Measurements from ENCODE around the gene FLT1. TPM values are rescaled to one million over a fixed set of nuclear protein-coding genes. Genes with fewer than 3 reads are reported as not detected.

FLT1 gene
- polyA plus RNA-seq, 4 donors, result 44.6 to 61.8 (median 53.6) TPM

DNA sequence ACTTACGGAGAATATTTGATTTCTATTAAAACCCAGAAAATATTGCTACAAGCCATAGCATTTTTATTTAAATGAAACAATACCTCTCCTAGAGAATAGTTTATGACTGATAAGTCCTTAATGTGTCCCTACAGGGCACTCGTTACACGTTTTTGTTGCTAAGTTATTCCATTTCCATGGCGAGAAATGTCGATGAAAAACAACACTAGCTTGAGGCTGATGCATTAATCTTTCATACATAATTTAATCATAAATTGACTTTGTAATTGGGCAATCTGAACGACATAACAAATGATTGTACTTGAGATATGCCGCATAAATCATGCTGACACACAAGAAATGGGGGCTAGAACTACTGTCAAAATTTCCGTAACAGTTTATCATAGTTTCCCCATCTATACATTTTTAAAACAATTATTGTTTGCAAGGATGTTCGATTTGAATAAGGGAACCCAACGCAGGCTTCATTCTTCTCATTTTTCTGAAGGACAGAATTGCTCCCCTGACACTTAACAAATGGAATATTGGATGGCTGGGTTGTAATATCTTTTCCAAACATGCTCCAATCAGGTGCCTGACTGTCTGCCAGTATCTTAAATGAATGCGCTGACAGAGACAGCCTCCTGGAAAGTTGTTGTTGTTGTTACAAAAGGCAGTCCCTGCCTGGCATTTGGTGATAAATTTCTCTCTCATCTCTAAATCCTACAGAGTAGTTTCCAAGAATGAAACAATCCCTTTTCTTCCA is 61.9 kb downstream of the FLT1 start:
- no peak for DNase-seq (ENCODE audit: low read depth in 4 of 4, low spot score in 3 of 4)

DNA sequence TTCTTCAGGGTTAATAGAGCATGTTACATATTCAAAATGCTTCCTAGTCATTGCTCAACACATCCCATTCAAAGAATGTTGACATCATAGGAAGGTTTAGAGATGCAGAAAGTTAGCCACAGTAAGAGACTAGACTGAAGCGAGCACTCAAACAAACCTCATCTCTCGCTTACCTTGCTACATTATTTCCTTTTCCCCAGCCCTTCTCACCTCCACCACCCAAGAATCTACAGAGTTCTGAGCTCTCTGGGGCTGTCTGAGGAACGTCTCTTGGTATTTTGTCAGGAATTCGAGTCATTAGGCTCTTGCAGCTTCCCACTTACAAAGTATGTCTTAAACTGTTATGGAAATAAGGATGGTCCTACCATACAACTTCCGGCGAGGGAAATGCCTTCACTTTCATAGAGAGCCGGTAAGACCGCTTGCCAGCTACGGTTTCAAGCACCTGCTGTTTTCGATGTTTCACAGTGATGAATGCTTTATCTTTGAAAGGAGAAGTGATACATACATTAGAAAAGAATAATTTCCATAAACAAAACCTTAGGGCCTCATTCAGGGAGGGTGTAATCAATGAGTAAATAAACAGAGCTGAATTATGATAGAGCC is 65.1 kb downstream of the FLT1 start:
- no peak for DNase-seq (ENCODE audit: low read depth in 4 of 4, low spot score in 3 of 4)

DNA sequence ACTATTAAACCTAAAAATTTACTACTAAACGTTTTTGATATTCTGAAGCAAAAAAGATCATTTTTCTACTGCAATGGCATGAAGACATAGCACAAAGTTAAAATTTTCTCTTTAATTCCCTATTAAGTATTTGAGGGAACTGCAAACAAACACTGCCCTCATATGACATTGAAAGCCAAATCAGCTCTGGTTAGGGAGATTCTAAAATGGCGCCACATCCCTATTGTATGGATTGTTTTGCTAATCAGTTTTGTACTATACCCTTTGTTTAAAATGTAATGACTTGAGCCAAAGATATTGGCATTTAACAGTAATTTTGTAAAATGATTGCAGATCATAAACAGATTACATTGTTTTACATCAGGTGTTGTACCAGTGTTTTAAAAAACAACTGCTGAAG is 65.8 kb downstream of the FLT1 start:
- DNase-seq (ENCODE audit: low read depth in 4 of 4, low spot score in 3 of 4), result no peak

DNA sequence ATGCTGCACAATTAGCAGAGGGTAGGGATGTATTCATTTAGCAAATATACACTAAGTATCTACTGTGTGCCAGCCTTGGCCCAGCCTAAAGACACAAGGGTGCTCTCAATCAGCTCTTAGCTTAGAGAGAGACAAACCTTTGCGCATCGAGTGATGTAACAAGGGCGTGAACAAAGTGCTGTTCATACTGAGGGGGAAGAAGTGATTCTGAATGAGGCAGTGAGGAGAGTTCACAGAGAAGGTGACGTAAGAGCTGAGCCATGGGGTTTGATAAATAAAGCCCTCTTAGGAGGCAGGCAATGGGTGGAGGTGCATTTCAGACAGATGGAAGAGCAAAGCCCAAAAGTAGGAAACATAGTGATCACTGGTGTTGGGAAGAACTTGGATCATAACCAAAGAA is 68.5 kb downstream of the FLT1 start:
- no peak for DNase-seq (ENCODE audit: low read depth in 4 of 4, low spot score in 3 of 4)

DNA sequence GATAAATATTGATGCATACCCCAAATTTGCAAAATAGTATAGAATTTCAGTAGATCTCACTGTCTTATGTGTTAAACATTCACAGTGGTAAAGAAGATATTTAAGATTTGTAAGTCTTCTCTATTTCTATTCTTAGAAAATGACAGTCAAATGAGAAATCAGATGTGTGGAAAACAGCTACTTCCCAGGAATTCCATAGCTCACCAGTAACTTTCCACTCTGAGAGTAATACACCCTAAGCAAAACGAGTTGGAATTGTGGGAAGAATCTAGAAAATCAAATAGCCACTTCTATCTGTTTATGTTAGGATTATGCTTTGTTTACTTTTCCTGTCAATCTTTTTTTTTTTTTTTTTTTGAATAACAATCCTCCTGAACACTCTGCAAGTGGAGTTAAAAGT is 69.1 kb downstream of the FLT1 start:
- DNase-seq (ENCODE audit: low read depth in 4 of 4, low spot score in 3 of 4), result no peak

DNA sequence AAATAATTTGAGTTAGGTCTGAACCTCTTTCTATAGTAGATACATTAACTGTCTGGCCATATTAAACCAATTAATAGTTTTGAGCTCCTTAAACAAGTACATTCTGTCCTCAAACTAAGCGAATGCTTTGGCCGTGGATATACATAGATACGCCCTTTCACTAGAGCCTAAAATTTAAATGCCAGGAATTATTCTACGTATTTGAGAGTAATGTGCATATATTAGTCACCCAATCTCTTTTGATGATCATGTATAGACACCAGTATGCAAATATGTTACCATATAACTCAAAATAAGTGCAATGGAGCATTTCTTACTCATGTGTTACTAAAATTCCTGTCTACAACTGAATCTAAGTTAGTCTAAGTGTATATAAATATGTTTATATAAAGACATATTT is 70.4 kb downstream of the FLT1 start:
- no peak for DNase-seq (ENCODE audit: low read depth in 4 of 4, low spot score in 3 of 4)

DNA sequence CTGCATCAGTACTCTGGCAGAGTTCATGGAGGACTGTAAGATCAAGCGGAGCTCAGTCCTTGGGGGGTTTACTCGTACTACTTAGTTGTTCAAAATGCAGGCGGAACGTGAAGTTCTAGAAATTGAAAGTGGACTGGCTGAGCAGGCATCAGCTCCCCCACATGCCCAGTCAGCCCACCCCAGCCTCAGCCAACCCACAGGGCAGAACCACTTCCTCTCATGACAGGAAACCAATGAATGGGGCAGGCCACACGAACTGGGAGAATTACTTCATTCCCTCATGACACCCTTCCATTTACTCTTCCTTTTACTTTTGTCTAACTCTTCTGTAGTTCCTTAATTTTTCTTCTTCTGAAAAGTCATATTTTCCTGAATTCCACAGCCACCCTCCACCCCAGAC is 71.9 kb downstream of the FLT1 start:
- DNase-seq (ENCODE audit: low read depth in 4 of 4, low spot score in 3 of 4), result no peak

DNA sequence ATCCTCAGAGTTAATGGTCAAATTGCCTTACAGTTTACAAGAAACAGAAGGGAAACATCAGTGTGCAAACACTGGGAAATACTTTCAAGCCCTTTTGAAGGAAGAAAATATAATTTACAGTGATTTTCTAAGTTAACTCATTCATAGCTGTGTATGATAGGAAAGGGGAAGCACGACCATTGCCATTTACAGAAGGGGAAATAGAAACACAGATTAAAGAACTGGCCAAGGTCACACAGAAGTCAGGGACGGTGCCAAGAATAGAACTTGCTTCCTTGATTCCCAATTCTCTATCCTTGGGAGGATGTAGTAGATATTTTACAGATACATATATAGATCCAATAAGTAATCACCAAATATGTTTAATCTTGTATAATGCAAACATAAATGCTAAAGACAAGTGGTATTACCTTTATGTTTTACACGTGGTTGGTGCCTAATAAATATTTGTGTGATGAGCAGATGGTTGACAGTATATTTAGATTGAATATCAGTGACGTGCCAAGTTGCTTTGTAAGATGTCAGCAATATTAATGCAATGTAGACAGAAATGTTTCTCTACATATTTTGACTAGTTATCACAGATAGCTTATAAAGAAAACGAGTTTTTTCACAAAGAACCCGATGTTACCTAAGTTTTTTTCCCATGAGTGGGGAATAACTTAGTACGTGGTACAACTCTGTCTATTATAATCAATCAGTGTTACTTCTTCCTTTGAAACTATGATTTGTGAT is 73.1 kb downstream of the FLT1 start:
- no peak for DNase-seq (ENCODE audit: low read depth in 4 of 4, low spot score in 3 of 4)

DNA sequence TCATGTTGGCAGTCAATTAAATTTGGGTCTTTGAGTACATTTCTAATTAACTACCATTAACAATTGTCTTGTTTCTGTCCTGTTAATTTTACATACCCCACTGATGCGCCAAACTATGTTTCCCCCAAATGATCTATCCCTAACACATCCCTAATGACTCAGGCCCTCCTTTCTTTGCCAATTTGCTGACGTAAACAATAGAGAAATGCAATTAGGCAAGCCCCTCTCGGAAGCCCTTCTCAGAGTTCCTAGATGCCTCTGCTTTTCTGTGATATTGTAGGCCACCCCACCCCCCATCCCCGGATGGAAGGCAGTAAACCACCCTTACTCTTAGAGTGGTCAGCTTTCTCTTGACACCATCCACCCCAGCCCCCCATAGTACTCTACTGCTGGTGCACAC is 74.2 kb downstream of the FLT1 start:
- no peak for DNase-seq (ENCODE audit: low read depth in 4 of 4, low spot score in 3 of 4)

DNA sequence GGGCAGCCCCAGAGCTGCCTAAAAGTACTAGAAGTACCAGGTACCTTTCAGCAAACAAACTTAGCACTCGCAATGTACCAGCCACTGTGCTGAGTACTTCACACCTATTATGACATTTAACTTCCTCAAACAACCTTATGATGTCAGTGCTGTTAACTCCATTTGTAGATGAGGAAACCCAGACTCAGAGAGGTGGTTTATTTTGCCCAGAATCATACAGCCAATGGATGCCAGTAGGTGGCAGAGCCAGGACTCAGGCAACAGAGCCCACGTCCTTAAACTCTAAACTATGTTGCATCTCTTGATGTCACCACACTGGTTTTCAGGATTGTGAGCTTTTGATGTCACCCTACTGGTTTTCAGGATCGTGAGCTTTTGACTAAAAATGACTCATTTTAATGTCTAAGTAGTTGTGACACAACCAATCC is 78.9 kb downstream of the FLT1 start:
- no peak for DNase-seq (ENCODE audit: low read depth in 4 of 4, low spot score in 3 of 4)

DNA sequence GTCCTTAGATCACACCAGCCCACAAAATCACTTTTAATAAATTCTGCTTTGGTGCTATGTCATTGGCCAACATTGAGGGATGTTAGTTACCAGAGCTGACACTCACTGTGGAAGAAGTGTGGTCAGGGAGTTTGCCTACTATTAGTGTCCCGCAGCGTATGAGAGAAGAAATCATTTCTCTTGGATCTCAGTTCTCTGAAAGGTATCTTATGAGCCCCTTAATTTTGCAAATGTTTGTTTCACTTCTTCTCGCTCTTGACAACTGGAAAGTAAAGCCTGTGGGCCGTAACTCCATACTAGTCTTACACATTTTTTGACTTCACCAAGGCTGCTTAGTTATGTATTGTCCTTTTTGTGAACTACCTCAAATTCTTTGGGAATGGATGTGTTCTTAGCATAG is 80.9 kb downstream of the FLT1 start:
- DNase-seq (ENCODE audit: low read depth in 4 of 4, low spot score in 3 of 4), result no peak

DNA sequence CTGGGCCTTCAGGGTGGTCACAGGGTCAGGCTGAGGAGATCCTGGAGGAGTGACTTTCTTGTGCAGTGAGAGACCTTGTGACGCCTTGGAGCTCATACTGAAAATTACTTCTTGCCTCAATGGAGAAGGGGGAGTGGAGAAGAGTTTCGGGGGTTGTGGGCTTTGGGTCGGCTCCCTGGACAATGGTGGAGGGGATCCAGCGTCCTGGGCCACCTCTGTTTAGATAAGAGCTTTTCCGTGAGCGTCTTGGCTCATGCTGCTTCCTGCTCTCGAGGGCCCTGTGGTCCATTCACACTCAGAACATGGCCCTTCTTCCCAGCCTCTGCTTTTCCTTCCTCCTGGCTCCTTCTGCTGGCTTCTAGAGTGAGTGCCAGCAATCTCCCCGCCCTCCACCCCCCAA is 81.9 kb downstream of the FLT1 start:
- DNase-seq (ENCODE audit: low read depth in 4 of 4, low spot score in 3 of 4), result no peak

DNA sequence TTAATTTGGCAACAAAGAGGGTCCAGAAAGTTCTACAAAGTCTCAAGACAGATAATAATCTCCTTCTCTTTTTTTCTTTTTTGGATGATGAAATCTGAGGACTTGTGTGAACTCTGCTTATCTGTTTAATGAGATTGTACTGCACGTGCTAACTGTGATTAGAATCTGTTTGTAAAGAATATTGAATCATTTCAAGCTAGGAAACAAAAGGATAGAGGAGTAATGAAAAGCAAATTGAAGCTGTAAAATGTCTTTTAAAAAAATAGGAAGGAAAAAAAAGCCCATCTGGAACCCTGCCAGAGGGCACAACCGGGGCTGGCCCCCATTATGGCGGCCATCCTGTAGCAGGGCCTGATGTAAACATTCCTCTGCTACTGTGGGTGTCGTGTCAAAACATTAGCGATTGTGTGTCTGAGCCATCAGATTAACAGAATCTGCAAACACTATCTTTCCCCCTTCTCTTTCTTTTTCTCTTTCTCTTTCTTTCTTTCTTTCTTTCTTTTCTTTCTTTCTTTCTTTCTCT is 83.0 kb downstream of the FLT1 start:
- DNase-seq (ENCODE audit: low read depth in 4 of 4, low spot score in 3 of 4), result no peak

DNA sequence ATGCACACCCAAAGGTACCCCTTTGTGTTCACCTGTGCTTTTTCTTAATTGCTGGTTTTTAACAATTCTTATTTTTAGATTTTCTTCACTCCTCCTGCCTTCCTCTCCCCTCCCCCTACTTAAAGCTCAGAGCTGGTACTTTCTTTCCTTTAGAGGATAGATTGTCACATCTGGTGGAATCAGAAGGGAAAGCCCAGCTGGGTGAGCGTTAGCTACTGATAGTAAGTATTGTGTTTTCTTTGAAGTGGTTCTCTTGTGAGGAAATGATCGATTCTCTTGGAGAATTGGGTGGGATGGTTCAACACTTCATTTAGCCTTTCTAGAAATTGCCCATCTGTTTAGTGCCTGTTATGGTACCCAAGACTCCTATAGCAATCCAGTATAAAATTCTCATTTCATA is 84.8 kb downstream of the FLT1 start:
- DNase-seq (ENCODE audit: low read depth in 4 of 4, low spot score in 3 of 4), result no peak

DNA sequence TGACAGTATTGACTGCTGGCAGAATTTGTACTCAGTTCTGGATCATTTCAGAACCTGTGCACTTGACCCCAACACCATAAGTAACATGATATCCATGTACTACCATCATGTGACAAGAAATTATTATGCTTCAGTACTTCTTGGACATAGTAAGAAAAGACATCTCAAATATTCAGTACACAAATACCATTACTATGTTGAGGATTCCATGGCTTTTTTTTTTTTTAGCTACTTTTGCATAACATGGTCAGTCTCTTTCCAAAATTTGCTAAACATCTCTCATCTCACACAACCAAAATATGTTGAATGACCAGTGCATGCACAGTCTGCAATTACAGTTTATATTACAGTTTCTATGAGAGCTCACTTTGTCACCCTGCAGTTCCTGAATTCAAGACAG is 85.3 kb downstream of the FLT1 start:
- no peak for DNase-seq (ENCODE audit: low read depth in 4 of 4, low spot score in 3 of 4)

DNA sequence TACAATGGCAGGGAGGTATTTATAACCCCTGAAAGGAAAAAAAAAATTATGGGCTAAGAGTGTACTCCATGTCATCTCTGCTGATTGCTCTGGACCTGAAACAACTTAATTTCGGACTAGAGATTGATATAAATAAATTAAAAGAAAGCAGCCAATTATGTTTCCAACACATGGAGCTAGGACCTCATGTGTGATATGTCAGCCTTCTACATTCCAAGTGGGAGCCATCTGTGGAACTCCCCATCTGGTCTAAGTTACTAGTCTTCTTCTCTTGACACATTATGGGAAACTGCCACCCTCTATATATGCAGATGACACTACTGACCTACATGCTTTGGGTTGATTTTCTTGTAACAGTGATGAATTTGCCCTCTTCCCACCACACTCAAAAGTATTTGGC is 86.1 kb downstream of the FLT1 start:
- DNase-seq (ENCODE audit: low read depth in 4 of 4, low spot score in 3 of 4), result no peak

DNA sequence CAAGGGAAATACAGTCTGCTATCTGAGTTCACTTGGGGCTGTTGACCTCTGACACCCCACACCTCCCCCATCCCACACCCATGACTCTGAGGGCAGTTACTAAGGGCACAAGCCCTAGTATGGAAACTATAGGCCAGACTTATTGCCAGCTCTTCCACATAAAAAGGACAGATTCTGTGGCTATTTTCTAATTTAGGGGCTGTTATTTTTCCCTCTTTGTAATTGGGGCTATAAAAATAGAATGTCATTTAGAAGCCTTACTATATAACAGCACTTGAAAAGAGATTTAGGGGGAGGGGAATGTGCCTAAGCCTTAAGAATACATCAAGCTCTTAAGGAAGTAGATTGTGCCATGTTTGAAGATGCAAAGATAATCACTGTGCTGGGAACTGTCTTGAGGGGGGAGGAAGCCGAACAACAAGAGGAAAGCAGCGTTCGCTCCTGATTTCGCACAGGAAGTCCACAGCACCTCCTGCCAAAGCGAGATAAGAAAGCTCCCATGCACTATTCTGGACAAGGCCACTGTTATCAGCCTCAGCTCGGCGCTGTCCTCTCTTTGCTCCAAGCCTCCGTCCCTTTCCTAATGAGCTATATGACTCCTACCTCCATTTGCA is 86.6 kb downstream of the FLT1 start:
- peak in 2 of 4 donors; percentile 12 to 25 for DNase-seq (ENCODE audit: low read depth in 4 of 4, low spot score in 3 of 4)

DNA sequence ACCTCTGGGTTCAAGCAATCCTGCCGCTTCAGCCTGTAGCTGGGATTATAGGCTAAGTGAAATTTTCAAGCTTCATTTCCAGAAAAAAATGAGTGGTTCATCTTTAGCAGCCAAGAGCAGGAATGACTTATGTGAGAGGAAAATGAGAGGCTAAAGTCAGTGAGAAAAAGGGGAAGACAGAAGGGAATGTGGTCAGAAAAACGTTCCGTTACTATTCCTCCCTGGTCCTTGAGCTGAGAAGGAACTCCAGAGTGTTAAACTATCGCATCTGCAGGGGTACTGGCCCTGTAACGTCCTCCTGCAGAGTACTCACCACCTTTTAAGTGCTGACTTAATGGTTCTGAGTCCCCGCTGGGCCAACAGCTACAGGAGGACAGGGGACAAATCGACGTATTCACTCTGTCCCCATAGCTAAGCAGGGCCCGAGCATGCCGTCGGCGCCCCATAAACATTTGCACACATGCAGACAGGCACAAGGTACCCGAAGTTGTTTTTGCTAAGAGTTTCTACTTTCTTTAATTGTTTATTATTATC is 88.1 kb downstream of the FLT1 start:
- DNase-seq (ENCODE audit: low read depth in 4 of 4, low spot score in 3 of 4), result no peak

DNA sequence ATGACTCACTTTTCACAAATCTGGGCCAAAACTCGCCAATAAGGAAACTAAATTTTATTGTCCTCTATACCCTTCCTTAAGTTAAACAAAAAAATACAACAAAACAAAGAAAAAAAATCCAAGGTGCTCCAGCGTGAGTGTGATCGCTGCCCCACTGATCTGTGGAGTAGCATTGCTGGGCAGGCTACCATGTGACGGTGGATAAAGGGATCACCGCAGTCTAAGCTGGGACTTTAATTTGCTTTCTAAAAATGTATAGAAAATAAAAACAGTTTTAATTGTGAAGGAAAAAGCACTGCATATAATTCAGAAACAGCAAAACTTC is 92.9 kb downstream of the FLT1 start:
- no peak for DNase-seq (ENCODE audit: low read depth in 4 of 4, low spot score in 3 of 4)

DNA sequence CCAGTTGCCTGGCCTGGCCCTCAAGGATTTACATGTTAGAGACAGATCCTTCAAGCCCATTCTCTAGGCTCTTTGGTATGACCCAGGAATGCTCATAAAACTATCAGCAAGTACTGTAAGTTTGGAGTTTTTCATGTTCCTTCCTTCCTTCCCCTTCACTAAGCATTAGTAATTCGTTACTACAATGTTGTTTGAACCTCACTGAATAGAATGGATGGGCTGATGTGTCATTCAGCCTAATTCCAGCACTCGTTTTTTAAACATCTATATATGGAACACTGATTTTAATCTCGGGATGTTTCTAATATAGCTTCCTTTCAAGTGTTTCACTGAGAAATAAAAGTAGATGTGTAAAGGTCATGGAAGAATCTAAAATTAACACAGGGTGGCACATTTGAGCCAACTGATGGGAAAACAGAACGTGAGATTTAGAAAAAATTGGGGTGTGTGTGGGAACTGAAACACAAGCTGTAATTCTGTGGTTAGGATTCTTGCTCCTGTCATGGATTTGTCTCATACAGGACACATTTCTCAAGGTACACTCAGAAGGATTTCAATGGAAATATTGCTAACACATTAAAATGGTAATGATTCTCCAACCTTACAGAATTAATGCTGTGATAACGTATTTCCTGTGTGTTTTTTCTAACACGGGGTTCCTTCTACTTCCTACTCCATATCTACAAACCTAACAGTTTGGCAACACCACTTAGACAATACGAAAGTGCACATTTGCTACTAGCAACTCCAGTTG is 93.4 kb downstream of the FLT1 start:
- DNase-seq (ENCODE audit: low read depth in 4 of 4, low spot score in 3 of 4), result no peak
